BJ (cell line): ENCODE measurements around the gene MGAM2. TPM values are rescaled to one million over a fixed set of nuclear protein-coding genes. Genes with fewer than 3 reads are reported as not detected.

Experiments
- CTCF ChIA-PET: fragments of 350-600 bp; formaldehyde crosslinking; extraction: SDS; loops from one replicate; lab custom pipeline; 2021; ENCODE audit warnings: antibody characterized with exemption, inconsistent platforms; lab: Yijun Ruan, JAX
- POLR2A ChIA-PET: fragments of 300-600 bp; sonication (Branson Sonifier 250); formaldehyde crosslinking; extraction: SDS; loops from one replicate; lab custom pipeline; 2021; ENCODE audit warnings: antibody characterized with exemption; lab: Charles Lee
- DNase-seq: peaks from one replicate; pipeline ENCODE4 v3.0.0-alpha.2; 2011; ENCODE audit warnings: low read depth
- H3K27me3 ChIP-seq: 2 replicates; pipeline ENCODE4 v1.6.0; 2011; ENCODE audit warnings: low read length; ENCODE audit not compliant: control insufficient read depth, insufficient read depth
- H3K36me3 ChIP-seq: 2 replicates; pipeline ENCODE4 v1.5.1; 2011; ENCODE audit warnings: low read length; ENCODE audit not compliant: control insufficient read depth, insufficient read depth
- H3K4me3 ChIP-seq: 2 replicates; pipeline ENCODE4 v1.5.1; 2011; ENCODE audit warnings: low read depth, mild to moderate bottlenecking, control low read depth, low read length
- polyA plus RNA-seq: library from polyadenylated mRNA; depleted of rRNA; stranded (reverse); fragments of >200 nt; gene quantifications from 2 replicates; pipeline ENCODE4 v1.2.3, GENCODE V29; 2011
- TF ChIP-seq, protein P1 (sequence below): IDR thresholded peaks from 2 replicates; pipeline ENCODE4 v1.5.1; 2011; ENCODE audit warnings: low read depth, mild to moderate bottlenecking, control low read depth, inconsistent platforms, low read length, moderate library complexity; ENCODE audit not compliant: insufficient read depth

Gene MGAM2
- polyA plus RNA-seq, 1 experiment, result not detected

GRCh38 chr7:142231716-142232115, 120.2 kb downstream of the MGAM2 start:
- TF ChIP-seq, protein P1, sequence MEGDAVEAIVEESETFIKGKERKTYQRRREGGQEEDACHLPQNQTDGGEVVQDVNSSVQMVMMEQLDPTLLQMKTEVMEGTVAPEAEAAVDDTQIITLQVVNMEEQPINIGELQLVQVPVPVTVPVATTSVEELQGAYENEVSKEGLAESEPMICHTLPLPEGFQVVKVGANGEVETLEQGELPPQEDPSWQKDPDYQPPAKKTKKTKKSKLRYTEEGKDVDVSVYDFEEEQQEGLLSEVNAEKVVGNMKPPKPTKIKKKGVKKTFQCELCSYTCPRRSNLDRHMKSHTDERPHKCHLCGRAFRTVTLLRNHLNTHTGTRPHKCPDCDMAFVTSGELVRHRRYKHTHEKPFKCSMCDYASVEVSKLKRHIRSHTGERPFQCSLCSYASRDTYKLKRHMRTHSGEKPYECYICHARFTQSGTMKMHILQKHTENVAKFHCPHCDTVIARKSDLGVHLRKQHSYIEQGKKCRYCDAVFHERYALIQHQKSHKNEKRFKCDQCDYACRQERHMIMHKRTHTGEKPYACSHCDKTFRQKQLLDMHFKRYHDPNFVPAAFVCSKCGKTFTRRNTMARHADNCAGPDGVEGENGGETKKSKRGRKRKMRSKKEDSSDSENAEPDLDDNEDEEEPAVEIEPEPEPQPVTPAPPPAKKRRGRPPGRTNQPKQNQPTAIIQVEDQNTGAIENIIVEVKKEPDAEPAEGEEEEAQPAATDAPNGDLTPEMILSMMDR, result no peak
- POLR2A ChIA-PET, result no interaction called here
- no peak overlapping the region for H3K4me3 ChIP-seq
- no peaks in the 10 kb centered on the region for H3K27me3 ChIP-seq
- CTCF ChIA-PET, result no interaction called here
- no peaks in the 10 kb centered on the region for H3K36me3 ChIP-seq
- no peak for DNase-seq

- no peak for DNase-seq
- Histone ChIP-seq H3K27me3 (no peaks in the 10 kb centered on the region), H3K36me3 (no peaks in the 10 kb centered on the region), H3K4me3 (no peak overlapping the region)
- CTCF ChIA-PET, result no interaction called here
- TF ChIP-seq, protein P1, result no peak
- POLR2A ChIA-PET, result no interaction called here
These were observed 129.0 kb downstream of the MGAM2 start for GRCh38 chr7:142240546-142240945.

GRCh38 chr7:142243823-142244222, 132.3 kb downstream of the MGAM2 start:
- Histone ChIP-seq H3K4me3 (no peak overlapping the region), H3K36me3 (no peaks in the 10 kb centered on the region), H3K27me3 (no peaks in the 10 kb centered on the region)
- TF ChIP-seq, protein P1, result no peak
- CTCF ChIA-PET, result no interaction called here
- DNase-seq, result no peak
- POLR2A ChIA-PET, result no interaction called here

- no peak for DNase-seq
- Histone ChIP-seq H3K36me3 (no peaks in the 10 kb centered on the region), H3K4me3 (no peak overlapping the region), H3K27me3 (no peaks in the 10 kb centered on the region)
- TF ChIP-seq, protein P1, result no peak
- ChIA-PET POLR2A (no interaction called here), CTCF (no interaction called here)
These were observed 136.9 kb downstream of the MGAM2 start for GRCh38 chr7:142248166-142249160.

DNA sequence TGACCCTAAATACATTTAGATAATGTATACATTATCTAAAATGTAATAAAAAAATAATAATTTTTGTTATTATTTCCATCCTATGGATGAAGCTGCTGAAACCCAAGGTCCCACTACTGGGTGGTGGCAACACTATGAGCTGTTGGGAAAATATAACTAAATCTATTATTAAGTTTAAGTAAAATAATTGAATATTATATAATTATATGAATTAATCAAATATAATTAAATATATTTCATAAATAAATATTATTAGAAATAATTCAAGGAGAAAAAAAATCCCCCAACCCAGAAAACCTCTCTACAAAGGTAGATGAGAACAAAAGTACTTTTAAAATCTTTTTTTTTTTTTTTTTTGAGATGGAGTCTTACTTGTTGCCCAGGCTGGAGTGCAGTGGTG, 138.4 kb downstream of the MGAM2 start:
- POLR2A ChIA-PET, result no interaction called here
- no peaks in the 10 kb centered on the region for H3K36me3 ChIP-seq
- CTCF ChIA-PET, result interaction anchor here (1.4 kb wide), 1 partner anchor 23 kb away, joined by 5 read pairs; no protein-coding TSS in a partner anchor
- no peak for DNase-seq
- TF ChIP-seq, protein P1, result no peak
- no peak overlapping the region for H3K4me3 ChIP-seq
- H3K27me3 ChIP-seq, result no peaks in the 10 kb centered on the region
